NCI-H1417 treated with DMSO at 0.1 percent for 48 hours (cell line): ENCODE measurements around the gene CDK18.
"Not testable (repeated sequence)": the region's sequence is repeated elsewhere in the genome, so short reads cannot be mapped to it uniquely, and the experiment has no call there.

Experiments used
- DNase-seq: peaks from one replicate; lab custom pipeline; 2025; lab: John Stamatoyannopoulos, UW

The CDK18 gene

DNA sequence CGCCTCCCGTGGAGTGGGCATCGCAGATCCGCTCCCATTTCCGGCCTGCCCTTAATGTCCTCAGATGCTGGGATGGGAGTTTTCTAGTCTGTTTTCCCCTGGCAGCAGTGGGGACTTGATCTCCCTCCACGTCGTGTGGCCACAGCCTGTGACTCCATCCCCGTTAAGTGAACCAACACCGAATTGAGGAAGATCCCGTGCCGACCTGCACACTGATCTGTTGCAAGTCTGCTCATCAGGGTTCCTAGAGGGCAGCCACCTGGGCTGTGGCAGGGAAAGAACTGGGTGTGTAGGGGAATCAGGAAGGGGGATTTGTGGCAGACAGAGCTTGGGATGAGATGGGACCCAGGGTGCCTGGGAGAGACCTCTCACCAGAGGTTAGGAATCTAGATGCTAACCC is 23.3 kb upstream of the CDK18 start:
- no peak for DNase-seq

DNA sequence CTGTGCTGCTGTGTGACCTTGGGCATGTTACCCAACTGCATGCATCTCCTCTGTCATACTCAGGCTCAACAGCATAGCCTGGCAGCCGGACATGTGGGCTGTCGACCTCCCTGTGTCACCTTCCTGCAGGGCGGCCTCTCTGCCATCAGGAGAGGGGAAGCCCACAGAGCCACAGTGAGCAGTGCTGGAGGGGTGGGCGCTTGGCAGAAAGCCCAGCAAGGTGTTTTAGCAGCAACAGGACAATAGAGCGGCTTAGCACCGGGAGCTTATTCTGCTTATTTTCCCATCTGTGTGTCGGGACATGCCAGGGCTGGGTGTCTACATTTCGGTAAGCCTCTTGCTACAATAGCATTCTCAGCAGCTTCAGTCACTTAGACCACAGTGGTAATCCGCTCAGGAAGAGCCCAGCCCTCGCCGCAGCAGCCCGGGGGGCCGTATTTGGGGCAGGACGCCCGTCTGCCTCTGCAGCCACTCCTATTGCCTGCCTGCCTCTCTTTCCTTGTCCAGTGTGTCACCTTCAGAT is 22.8 kb upstream of the CDK18 start:
- DNase-seq: no peak

DNA sequence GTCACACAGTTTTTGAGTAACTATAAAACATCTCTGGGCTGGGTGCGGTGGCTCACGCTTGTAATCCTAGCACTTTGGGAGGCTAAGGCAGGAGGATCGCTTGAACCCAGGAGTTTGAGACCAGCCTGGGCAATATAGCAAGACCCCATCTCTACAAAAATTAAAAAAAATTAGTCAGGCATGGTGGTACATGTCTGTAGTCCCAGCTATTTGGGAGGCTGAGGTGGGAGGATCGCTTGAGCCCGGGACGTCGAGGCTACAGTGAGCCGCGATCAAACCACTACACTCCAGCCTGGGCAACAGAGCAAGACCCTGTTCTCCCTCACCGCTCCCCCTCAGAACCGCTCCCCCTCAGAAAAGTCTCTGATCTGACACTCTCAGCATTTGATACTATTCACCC is 21.9 kb upstream of the CDK18 start:
- DNase-seq: not testable (repeated sequence)

DNA sequence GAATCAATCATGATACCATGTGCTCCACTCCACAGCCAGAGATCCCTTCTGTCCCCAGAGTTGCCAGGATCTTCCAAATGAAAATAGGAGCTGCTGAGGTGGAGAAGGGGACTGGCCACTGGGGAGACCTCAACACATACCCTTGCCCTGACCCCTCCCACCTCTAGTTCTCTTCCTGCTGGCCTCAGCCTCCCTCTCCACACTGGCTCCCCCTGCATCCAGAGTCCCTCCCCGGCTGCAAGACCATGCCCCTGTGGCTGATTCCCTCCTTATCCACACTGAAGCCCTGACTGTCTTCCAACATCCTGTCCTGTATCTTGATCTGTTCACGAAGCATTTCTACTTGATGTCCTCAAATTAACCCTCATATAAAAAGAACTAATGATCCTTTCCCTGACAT is 21.1 kb upstream of the CDK18 start:
- DNase-seq: no peak

DNA sequence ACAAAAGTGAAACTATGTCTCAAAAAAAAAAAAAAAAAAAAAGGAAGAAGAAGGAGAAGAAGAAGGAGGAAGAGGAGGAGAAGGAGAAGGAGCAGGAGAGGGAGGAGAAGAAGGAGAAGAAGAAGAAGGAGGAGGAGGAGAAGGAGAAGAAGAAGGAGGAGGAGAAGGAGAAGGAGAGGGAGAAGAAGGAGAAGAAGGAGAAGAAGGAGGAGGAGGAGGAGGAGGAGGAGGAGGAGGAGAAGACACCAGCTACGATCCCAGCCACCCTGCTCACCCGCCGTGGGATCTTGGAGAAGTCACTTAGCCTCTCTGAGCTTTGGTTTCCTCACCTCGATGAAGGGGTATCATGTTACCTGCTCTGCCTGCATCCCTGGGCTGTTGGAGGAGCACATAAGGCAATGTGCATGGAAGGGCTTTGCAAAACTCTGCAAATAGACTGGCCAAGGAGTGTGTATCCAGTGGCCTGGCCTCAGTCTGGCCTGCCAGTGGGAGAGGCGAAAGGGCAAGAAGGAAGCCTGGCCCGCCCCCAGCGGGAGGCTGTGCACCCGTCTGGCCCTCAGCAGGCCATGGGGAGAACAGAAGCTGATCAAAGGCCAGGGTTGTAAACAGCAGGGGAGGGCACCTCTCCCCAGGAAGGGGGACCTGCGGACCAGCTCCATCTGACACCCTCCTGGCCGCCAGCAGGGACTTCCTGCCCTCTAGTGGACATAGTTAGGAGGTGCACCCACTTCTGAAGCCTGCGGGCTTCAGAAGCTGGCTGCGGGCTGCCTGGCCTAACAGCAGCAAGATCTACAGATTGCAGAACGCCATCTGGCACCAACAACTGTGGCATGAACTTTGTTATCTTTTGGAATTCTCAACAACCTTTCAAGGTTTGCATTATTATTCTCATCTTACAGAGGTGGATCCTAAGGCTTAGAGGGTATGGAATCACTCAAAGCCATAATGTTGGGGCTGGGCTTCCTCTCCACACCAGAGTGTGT is 19.2 kb upstream of the CDK18 start:
- DNase-seq: peak; percentile 55

DNA sequence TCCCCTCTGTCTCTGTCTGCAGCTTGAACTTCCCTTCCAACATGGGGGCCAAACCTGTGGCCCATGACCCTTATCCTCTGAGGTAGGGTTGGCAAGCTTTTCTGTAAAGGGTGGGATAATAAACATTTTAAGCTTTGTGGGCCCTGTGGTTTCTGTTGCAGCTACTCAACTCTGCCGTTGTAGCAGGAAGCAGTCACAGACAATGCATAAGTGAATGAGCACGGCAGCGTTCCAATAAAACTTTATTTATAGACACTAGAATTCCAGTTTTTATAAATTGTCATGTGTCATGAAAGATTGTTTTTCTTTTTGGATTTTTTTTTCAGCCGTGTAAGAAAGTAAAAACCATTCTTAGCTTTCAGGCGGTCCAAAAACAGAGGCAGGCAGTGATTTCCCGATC is 18.2 kb upstream of the CDK18 start:
- DNase-seq: no peak

DNA sequence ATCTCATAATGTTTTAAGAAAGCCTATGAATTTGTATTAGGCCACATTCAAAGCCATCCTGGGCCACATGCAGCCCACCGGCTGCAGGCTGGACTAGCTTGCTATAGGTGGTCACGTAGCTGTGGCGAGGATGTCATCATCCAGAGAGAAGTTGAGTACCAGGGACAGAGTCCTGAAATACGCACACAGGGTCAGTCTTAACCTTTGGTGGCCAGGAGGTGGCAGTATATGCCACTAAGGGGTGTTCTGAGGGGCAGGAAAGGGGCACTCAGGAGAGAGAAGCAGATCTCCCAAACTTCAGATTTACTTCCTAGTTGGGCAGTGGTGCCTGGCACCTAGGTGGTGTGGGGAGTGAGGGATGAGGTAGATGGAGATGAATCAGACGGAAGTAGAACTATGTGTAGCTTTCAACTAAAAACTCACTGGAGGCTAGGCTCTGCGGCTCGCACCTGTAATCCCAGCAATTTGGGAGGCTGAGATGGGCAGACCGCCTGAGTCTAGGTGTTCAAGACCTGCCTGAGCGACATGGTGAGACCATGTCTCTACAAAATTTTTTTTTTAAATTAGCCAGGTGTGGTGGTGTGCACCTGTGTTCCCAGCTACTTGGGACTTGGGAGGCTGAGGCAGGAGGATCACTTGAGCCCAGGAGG is 16.3 kb upstream of the CDK18 start:
- peak; percentile 28 for DNase-seq

DNA sequence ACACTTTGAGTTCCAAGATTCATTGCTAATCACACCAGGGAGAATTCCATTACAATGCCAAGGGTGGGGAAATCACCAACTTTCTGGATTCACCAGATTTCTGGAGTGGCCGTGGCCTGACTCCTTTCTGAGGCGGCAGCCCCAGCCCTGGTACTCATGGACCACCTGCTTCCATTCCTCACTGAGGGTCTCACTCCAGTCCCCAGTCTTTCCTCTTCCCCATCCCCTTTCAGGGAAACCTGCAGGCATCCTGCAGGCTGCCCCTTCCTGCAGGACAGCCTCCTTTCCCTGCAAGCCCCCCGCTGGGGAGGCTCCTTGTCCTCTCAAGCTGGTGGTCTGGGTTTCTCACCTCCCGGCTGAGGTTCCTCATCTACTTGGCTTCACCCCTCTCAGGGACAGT is 12.7 kb upstream of the CDK18 start:
- no peak for DNase-seq

DNA sequence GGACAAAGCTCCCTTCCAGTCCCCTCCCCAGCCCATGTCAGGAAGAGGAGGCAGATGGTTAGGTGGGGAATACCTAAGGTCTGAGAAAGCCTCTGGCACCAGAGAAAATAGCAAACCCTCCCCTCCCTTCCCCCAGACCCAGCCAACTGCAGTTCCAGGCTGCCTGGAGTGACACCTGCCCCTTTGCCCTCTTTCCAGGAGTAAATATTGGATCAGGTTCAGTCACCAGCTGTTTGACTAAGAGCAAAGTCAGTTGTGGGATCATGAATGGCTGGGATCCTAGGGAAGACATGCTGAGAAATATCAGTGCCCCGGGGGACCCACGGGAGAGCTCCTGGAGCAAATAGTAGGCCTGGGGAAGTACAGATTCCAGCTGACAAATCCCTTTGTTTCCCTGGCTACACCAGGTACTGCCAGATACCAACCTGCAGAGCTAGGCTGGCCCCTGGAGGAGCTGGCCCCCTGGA is 12.2 kb upstream of the CDK18 start:
- DNase-seq: peak; percentile 81

DNA sequence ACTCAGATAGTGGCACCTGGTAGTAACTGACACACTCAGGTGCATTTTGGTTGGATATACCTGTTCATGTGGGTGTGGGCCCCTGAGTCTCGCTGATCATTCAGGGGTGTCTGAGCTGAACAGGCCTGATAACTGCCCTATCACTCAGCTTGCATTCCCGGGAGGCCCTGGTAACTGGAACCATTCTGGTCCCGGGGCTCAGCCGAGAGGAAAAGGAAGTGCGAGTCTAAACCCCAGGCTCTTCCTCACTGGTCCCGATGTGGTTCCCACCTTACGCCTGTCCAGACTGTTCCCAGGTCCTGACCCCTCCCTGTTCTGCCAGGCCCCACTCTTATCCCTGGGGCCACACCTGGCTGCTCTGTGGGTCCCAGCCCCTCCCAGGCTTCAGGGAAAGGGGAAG is 11.7 kb upstream of the CDK18 start:
- no peak for DNase-seq

DNA sequence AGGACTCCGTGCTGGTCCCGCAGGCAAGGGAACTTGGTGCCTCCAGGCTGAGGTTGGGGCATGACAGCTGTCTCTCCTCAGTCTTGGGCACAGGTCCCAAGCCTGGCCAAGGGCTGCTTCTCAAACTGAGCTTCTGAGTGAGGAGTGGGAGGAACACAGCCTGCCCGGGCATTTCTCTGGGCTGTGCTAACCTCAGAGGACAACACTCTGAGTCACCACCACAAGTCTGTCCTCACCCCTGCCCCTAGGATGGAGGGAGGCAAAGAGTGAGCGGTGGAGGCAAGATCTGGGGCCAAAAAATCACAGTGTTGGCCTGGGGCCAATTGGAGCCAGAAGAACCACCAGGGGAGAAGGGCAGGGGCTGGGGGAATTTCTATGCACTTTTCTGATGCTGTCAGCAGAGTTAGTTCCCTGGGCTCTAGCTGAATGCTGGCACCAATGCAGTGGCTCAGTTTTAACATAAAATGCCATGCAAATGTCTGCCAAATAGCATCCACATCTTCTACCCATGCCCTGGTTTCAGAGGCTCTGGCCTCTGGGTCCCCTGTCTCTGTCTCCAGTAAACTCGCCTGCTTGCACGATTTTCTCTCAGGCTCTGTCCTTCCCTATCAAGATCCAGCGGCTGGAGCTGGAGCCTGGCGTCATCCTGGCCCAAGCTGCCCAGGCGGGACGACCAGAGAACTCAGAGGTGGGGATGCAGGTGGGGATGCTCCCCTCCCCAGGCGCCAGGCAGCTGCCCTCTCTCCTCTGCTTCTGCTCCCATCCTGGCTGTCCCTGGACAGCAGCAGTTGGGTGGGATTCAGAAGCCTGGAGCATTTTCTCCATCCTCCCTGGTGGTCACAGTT is 11.0 kb upstream of the CDK18 start:
- no peak for DNase-seq

DNA sequence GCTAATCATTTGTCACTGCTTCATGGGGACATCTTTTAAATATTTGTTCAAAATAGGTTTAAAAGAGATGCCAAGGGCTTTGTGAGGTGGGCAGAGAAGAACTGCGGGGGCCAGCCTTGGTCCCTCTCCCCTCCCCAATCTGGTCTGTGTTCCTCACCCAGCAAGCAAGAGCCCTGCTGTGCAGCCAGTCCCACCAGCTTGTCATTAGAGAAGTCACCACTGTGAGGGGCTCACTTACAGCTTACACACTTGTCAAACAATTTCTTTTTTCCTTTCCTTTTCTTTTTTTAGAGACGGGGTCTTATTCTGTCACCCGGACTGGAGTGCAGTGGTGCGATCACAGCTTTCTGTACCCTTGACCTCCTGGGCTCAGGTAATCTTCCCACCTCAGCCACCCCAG is 10.4 kb upstream of the CDK18 start:
- no peak for DNase-seq

DNA sequence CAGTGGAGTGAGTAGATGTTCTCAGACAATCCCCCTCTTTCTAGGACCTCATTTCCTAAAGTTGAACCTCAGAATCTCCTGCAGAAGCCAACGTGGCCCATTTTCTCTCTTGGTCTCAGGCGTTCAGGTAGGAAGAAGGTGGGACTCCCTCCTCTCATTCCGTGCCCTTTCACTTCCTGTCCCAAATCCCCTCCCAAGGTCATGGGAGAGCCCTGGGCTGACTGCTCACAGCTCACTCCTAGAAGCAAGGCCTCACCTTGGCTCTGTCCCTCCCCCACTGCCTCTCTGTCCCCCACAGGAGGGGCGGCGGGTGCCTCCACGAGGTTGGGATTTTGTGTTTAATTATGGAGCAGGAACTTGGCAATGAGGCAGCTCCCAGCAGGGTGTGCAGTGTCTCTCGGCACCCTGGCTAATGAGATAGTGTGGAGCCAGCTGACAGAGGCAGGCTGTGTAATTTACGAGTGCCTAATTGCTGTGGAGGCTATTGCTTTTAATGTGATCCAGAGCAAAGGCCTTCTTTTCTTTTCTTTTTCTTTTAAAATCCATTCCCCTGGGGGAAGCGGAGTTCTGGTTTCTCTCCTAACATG is 9.1 kb upstream of the CDK18 start:
- peak; percentile 92 for DNase-seq

DNA sequence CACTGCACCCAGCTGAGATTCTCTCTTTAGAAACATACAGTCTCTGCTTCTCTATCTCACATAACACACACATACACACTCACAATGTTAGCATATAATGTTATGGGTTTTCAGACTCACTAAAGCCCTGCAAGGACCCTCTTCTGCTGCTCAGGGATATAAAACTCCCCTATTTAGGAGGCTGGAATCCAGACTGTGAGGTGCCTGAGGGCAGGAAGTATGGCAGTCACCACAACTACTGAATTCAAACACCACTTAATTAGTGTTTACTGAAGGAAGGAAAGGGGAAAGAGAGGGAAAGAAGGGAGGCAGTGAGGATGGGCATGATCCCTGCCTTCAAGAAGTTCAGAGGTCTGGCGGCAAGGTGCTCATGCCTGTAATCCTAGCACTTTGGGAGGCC is 7.8 kb upstream of the CDK18 start:
- DNase-seq: no peak

DNA sequence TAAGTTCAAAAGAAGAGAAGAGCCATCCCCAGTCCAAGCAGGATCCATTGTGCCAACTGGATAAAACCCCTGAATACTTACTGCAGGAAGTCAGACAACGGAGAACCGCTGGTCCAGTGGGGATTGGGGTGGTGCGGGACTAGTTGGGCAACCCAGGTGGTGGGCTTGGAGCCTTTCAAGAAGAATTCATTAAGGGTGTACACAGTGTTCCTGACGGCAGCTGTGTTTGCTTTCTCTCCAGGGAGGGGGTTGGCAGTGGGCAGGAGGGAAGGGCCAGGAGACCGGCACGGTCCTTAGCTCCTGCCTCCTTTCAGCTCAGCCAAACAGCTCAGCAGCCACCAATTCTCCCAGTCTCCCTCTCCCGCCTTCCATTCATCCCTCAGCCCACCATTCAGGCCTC is 7.1 kb upstream of the CDK18 start:
- peak; percentile 76 for DNase-seq

DNA sequence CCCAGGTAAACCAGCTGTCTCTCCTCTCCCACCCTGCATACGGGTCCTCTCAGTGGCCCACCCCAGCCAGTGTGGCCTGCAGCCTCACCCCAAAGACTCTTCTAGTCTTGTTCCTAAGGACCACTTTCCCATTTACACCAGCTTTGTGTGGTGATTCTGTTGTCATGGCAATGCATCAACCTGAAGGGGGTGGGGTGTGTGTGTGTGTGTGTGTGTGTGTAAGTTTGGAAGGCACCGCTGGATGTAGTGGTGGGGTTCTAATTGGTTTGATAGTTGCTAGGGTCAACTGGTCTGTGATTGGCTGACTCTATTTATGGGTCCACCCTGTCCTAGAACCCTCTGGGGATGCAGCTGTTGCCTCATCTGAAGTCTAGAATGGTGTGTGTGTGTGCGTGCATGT is 4.7 kb upstream of the CDK18 start:
- DNase-seq: no peak

DNA sequence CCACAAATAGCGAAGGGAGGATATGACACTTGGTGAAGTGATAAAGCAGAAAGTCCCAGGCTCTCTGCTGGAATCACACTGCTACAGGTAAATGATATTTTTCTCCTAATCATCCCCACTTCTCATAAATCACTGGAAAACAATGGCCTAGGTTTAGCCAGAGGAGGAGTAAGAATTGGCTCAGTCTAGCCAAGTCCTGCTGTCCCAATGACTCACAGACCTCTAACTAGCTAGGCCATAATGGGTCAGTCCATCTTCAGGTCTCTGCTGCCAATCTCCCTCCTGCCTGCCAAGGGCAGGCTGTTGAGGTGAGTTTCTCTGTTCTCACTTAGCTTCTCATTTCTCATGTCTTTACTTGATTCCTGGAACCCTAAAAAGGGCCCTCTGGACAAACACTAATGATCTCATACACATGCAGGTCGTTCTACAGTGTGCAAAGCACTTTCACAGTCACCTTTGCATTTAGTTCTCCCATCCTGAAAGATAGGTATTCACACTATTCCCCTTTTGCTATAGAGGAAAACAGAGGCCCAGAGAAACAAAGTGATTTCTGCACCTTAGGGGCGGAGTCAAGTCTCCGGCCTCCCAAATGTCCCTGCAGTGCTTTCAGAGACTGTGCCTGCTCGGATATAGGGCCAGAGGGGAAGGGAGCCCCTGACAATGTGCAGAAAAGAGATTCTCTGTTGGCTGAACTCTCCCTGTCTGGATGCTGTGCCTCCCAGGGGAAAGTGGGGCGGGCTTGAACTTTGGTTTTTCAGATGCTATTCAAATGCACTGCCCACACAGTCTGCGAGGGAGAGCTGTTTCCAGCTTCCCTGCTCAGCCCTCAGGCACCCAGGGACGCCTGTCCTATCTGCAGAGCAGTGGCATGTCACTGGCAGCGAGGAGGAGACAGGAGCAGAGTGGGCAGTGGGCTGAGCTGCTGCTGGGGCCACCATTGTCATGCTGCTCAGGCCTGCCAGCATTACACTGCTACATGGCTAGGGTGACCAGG is 3.9 kb upstream of the CDK18 start:
- DNase-seq: no peak

DNA sequence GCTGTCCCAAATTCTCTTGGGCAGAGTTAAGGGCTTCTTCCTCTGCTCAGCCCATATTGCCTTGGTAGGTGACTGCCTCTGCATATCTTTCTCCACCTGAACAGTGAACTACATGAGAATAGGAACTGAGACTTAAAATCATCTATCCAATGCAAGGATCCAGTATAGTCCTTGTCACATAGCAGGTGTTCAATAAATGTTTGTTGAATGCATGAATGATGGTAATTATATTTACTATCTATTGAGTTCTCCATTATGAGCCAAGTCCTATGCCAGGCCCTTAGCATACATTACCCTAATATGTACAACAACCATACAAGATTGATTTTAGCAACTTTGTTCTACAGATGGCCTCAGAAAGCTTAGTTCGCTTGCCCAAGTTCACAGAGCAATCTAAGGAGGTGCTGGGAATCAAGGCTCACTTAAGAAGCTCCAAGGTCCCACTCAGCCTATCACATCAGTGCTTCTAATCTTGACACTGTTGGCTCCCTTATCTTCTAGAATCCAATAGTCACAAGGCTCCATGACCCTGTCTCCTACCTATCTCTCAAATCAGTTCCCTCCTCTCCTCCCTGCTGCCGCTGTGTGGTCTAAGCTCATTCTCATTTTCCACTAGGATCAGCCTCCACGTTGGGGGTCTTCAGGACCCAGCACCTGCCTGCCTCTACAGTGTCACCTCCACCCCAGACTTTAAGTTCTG is 2.2 kb upstream of the CDK18 start:
- DNase-seq: no peak

DNA sequence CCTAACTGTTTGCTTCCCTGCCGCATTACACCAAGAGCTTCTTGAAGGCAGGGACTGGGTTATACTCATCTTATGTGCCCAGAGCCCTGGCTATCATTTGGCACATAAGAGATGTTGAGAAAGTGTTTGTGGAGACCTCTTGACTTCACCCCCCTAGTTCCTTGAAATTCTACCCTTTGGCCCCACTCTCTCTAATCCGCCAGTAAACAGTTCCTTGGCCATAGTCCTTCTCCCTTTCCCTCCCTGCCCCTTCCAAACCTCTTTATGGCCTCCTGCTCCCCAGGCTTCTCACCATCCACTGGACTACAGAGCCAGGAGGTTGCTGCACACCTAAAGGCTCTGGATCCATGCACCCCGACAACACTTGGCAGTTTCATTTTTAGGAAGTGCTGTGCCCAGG is 1.5 kb upstream of the CDK18 start:
- DNase-seq: no peak
